Mammary epithelial cell (primary cell): ENCODE results near the gene KCTD21.

Experiments used
- EZH2 ChIP-seq: IDR thresholded peaks from 2 replicates; pipeline ENCODE4 v1.6.1; 2012; ENCODE audit warnings: low read length, inconsistent platforms, borderline replicate concordance
- TF ChIP-seq, protein P1 (sequence below), 2 donors: IDR thresholded peaks in 1 of 2; conservative IDR thresholded peaks in 1 of 2; 2 replicates each; pipeline ENCODE4 v1.5.1; 2011 to 2012; ENCODE audit warnings: inconsistent platforms in 2 of 2, low read length in 2 of 2, mild to moderate bottlenecking in 2 of 2, control low read depth in 1 of 2, low read depth in 1 of 2; ENCODE audit not compliant: insufficient read depth in 1 of 2; ENCODE audit errors: extremely low read depth in 1 of 2

GRCh38 chr11:78237293-78238046, 49.0 kb upstream of the KCTD21 start:
- no peak for TF ChIP-seq EZH2
- TF ChIP-seq, protein P1, sequence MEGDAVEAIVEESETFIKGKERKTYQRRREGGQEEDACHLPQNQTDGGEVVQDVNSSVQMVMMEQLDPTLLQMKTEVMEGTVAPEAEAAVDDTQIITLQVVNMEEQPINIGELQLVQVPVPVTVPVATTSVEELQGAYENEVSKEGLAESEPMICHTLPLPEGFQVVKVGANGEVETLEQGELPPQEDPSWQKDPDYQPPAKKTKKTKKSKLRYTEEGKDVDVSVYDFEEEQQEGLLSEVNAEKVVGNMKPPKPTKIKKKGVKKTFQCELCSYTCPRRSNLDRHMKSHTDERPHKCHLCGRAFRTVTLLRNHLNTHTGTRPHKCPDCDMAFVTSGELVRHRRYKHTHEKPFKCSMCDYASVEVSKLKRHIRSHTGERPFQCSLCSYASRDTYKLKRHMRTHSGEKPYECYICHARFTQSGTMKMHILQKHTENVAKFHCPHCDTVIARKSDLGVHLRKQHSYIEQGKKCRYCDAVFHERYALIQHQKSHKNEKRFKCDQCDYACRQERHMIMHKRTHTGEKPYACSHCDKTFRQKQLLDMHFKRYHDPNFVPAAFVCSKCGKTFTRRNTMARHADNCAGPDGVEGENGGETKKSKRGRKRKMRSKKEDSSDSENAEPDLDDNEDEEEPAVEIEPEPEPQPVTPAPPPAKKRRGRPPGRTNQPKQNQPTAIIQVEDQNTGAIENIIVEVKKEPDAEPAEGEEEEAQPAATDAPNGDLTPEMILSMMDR (conservative IDR thresholded peaks at IDR 0.05 in 1 of 2, IDR thresholded peaks at IDR 0.05 in 1 of 2; ENCODE audit: extremely low read depth in 1 of 2, insufficient read depth in 1 of 2, low read depth in 1 of 2, low read length in 2 of 2), result no peak
